NCI-H2107 treated with DMSO at 0.1 percent for 48 hours (cell line): ENCODE measurements around the gene ARL13B.

Experiments used
- DNase-seq: peaks from one replicate; lab custom pipeline; 2025; ENCODE audit not compliant: unreplicated experiment; lab: John Stamatoyannopoulos, UW

ARL13B gene

DNA sequence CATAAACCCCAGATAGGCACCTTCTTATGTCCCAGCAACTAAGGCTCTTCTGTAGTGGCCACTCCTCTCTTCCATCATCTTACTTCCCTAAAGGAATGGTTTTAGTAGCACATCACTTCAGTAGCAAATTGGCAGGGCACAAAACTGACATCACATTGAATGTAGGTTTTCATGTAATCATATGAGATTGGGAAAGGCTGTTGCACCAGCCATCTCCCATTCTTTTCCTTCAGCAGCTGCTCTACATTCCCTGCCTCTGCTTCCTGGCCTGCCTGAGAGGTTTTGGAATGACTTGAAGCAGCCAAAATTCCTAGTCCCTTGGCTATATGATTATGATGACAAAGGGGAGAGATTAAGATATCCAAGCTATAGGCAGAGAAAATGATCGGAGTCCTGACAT, 119.4 kb downstream of the ARL13B start:
- no peak for DNase-seq

- DNase-seq = no peak
Observed at GRCh38 chr3:94101860-94102259, 121.9 kb downstream of the ARL13B start.
